ENCODE data around the gene TMCO4. TPM values are rescaled to one million over a fixed set of nuclear protein-coding genes. Genes with fewer than 3 reads are reported as not detected.

Gene TMCO4
- total and polyA plus RNA-seq, 2 donors (not counting 3 experiments of a cell fraction or from before 2014, with no cell fraction given) = 7.6 to 10.3 TPM

- CTCF ChIA-PET = interaction anchor here (0.7 to 1.4 kb wide), 2 partner anchors 84 to 141 kb away, joined by 4 to 5 read pairs; no protein-coding TSS in a partner anchor
- H4K20me1 ChIP-seq (replicated peaks; ENCODE audit: control insufficient read depth, extremely low read depth, insufficient read depth, low read length) = no peaks in the 10 kb centered on the region
- H3K79me2 ChIP-seq (ENCODE audit: control insufficient read depth, insufficient read depth, low read length) = no peaks in the 10 kb centered on the region
These were observed 45.8 kb upstream of the TMCO4 start for GRCh38 chr1:19845555-19845954.

More at GRCh38 chr1:19845555-19845954, 45.8 kb upstream of the TMCO4 start:
- TF ChIP-seq CTCF (IDR thresholded peaks at IDR 0.05; ENCODE audit: extremely low read depth in 1 of 2, insufficient read depth in 1 of 2, low read depth in 1 of 2, low read length in 2 of 2) (no peak), POLR2A (IDR thresholded peaks at IDR 0.05; ENCODE audit: low read depth, low read length) (no peak), FOS (IDR thresholded peaks at IDR 0.05; ENCODE audit: borderline replicate concordance, insufficient read depth, low read length) (no peak)
- Histone ChIP-seq H3K27me3 (ENCODE audit: control insufficient read depth in 2 of 2, insufficient read depth in 2 of 2, low read length in 2 of 2) (peaks cover 3% of the 10 kb centered on the region in 2 experiments), H3K9ac (replicated peaks; ENCODE audit: extremely low read depth, insufficient read depth, low read length) (no peak overlapping the region), H3K4me3 (replicated peaks in 1 of 3; ENCODE audit: insufficient read depth in 1 of 3, low read depth in 1 of 3, low read length in 3 of 3) (no peak overlapping the region), H3K9me3 (replicated peaks; ENCODE audit: control insufficient read depth, insufficient read depth, low read length) (no peaks in the 10 kb centered on the region), H3K36me3 (ENCODE audit: control insufficient read depth in 2 of 2, extremely low read depth in 1 of 2, insufficient read depth in 2 of 2, low read length in 2 of 2) (no peaks in the 10 kb centered on the region), H3K4me1 (ENCODE audit: control insufficient read depth, extremely low read depth, insufficient read depth, low read length) (no peaks in the 10 kb centered on the region), H2AFZ (ENCODE audit: low read depth, low read length) (no peak overlapping the region), H3K9me1 (replicated peaks; ENCODE audit: control insufficient read depth, extremely low read depth, insufficient read depth, low read length) (no peaks in the 10 kb centered on the region), H3K4me2 (ENCODE audit: insufficient read depth, low read length) (no peak overlapping the region), H3K27ac (ENCODE audit: insufficient read depth, low read depth, low read length) (no peak overlapping the region)
- POLR2A ChIA-PET = no interaction called here
- intact Hi-C loops (cut with micrococcal nuclease) = no loop called here
- DNase-seq (ENCODE audit: low read depth, low spot score) (no peak), FAIRE-seq (no peak)
- dilution Hi-C loops (cut with MboI; ENCODE audit: extremely low pct_ligation_motif_present, low sequenced_read_pairs) = no loop called here
- no TSS peak for BruUV-seq (replicated peaks)
